Iris pigment epithelial cell (primary cell): ENCODE data around the gene RBMS1.

Experiments
- DNase-seq: peaks from one replicate; pipeline ENCODE4 v3.0.0-alpha.2; 2011; ENCODE audit warnings: low read depth

The RBMS1 gene

GRCh38 chr2:160303527-160303926, 190.1 kb downstream of the RBMS1 start:
- DNase-seq = no peak

- no peak for DNase-seq
These were observed 190.5 kb downstream of the RBMS1 start for GRCh38 chr2:160303076-160303475.

DNA sequence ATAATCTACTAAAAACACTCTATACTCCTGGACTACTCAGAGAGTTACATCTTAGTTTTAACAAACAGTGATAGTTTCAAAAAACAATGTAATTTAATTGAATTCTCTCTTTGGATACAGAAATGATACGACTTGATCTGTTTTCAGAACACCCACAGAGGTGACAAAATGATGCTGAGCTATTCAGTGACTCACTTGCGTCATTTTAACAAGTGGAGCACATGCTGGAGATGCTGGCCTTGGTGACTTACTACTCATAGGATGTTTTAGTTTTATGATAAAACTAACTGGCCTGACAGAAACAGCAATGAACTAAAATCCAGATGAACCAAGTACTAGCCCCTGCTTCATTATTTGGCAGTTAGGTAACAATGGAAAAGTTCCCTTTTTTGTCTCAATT, 192.2 kb downstream of the RBMS1 start:
- no peak for DNase-seq

- DNase-seq = no peak
These were observed 193.4 kb downstream of the RBMS1 start for GRCh38 chr2:160300203-160300602.

GRCh38 chr2:160299540-160299939, 194.1 kb downstream of the RBMS1 start:
- DNase-seq = peak; percentile 67

GRCh38 chr2:160298960-160299359, 194.6 kb downstream of the RBMS1 start:
- DNase-seq = no peak

GRCh38 chr2:160295519-160296207, 197.9 kb downstream of the RBMS1 start:
- DNase-seq = no peak

DNA sequence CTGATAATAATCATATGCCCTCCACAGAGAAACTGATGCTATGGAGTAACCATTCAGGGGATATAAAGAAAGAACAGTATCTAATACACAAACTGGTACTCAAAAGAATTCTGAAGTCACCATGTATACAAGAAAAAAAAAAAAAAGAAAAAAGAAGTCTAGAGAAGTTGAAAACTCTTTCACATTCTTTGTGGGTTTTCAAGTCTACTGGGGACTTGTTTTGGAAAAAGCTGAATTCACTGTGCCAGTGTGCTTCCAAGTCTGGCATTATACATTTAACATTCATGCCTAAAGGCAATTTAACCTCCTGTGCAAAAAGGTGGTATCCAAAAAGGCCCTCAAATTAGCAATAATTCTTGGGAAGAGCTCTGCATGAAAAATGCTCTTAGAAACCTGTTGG, 198.7 kb downstream of the RBMS1 start:
- no peak for DNase-seq

DNA sequence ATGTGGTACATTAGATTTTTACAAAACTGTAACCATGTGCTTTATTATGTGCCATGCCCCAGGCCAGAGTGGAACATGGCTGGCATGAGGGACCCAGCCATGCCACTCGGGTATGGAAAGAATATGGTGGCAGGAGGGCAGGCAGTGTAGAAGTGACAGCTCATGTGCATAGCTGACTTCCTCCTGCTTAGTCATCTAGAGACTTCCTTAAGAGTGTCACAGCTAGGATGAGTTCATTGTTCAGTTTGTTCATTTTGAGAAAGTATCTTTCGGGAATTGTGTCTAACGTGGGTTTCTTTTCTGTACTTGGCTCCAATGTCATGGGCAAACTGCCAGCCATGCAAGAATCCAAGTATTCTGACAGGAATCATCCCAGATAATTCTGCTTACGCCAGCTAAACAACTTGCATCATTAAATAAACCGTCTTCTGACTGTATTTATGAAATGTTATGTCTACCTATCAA, 199.2 kb downstream of the RBMS1 start:
- DNase-seq = peak; percentile 84

- peak; percentile 95 for DNase-seq
These were observed 200.1 kb downstream of the RBMS1 start for GRCh38 chr2:160293391-160294091.

- peak; percentile 51 for DNase-seq
These were observed 201.4 kb downstream of the RBMS1 start for GRCh38 chr2:160292225-160292624.

GRCh38 chr2:160291382-160291781, 202.2 kb downstream of the RBMS1 start:
- no peak for DNase-seq

DNA sequence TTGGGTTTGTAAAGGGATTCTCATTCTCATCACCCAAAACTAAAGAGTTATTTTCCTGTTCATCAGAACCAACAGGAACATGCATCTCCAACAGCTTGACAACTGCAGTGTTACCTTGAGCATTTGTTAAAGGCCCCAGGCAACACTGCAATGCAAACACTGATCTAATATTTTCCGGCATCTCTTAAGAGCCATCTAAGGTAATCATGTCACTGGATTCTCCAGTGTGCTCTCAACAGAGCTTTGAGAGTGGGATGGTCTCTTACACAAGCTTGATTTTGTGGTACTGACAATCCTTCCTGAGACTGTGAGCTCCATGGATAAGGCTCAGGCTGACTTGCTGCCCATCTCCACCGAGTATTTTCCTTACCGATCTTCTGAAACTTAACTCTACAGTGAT, 203.0 kb downstream of the RBMS1 start:
- DNase-seq = no peak

DNA sequence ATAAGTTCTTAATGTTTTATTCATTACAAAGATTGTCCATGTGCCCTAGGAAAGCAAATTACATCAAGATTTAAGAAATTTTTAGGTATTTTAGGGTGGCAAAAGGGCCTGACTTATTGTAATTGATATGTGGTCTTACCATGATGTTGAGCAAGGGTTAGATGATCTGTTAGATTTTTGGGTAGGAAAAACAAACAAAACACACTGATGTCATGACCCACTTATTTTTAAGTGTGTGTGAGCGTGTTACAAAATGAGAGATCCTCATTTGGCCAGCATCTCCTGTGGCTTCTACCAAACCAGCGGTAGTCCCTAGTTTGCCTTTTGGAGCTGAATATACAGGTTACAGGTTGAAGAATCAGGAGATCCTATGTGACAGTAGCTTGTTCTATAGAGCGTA, 203.8 kb downstream of the RBMS1 start:
- DNase-seq = peak; percentile 49

- no peak for DNase-seq
These were observed 204.5 kb downstream of the RBMS1 start for GRCh38 chr2:160289126-160289525.

DNA sequence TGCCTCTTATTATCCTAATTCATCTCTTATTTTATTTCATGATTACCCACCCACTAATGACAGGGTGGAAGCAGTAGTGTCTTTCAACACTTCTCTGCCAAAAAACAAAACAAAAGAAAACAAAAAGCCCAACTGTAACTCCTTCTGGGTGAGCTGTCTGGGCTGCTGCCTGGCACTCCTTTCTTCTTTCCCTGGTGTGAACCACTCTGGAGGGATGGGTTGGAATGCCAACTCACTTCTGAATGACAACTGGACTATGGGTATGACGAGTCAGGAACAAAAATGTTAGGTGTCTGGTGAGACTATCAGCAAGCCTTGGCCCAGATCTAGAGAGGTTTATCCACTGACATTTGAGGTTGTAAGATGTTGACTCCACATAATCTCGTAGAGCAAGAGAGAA, 205.3 kb downstream of the RBMS1 start:
- DNase-seq = no peak

- DNase-seq = no peak
These were observed 206.1 kb downstream of the RBMS1 start for GRCh38 chr2:160287476-160287875.

DNA sequence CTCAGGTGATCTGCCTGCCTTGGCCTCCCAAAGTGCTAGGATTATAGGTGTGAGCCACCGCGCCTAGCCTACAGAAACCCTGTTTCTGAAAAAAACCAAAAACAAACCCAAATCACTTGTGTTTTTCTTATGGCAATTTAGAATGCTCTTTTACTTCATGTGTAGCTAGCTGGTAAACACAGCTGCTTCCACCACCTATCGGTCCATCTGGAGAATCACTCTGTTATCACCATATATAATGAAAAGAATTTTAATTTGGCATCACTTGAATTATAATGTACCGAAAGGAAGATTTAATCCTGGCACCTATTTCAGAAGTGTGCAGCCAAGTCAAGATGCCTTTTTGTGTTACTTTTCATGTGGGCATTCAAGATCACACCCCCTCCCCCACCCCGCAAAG, 207.1 kb downstream of the RBMS1 start:
- no peak for DNase-seq

DNA sequence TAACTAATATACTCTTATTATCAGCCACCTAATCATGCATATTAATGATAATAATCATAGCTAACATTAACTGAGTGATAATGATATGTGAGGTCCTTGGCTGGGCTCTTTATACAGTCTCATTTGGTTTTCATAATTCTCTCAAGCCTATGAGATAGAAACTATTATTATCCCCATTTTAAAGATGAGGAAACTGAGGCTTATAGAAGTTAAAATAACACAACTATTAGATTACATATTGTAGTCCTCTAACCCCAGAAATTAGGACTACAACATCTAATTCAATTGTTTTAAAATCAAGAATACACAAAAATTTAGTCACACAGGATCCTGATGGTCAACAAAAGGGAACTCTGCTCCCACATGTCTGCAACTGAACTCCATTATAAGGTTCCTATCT, 209.9 kb downstream of the RBMS1 start:
- DNase-seq = no peak

DNA sequence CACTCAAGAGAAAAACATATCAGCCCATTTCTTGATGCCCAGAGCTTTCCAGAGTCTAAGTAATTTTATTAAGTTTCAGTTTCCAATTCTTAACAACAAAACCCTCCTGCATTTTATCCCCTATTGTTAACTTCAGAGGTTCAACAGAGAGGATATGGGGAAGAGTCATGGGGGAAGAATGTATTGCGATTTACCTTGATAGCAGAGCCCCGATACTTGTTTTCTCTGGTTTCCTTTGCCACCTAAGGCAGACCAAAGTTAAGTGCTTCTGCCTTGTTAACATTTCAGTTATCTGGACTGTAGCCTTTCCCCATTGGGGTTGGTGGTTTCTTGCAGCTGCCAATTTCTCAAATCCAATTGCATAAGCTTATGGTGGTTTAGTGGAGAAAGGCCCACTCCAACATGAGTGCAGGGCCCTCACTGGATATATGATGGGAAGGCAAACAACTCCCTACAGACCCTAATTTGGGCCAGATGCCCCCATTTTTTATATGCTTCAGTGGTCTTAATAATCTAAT, 211.5 kb downstream of the RBMS1 start:
- peak; percentile 76 for DNase-seq

DNA sequence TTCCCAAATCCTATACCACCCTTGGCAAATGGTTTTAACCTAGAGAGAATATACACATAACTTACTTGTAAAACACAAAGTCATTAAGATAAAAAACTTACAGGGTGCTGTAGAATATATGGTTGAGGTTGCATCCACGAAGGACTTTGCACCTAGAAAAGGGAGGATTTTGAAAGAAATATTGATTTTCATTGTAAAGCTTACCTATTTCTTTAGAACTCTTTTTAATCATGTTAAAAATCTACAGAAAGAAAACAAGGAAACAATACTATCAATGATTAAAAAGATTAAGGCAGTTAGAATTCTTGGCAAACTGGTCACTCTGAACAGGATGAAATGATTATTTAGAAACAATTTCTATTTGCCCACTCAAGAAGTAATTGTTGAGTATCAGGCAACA, 212.4 kb downstream of the RBMS1 start:
- DNase-seq = no peak

DNA sequence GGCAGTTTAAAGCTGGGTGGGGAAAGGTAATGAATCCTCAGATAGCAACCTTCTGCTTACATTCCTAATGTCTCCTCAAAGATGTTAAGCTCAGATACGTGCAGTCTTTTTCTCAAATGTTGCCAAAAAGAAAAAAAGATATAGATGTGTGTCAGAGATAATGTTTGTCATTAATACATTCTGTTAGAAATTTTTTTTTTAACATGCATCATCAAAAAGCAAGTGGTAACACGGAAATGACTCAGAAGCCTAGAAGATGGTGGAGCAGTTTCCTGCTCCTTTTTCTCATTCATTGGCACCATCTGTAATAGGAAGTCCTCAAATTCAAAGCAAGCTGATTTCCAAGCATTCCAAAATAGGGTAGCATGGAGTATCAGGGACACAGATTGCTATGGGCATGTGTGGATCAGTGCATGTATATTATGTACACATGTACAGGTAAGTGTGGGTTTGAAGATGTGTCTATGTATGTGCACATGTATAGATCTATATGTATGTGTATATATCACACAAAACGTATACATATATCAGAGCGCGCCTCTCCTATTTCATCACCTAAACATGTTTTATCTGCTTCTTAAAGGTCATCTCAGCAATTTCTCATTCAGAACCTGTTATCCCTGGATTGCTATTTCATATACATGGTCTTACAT, 213.7 kb downstream of the RBMS1 start:
- peak; percentile 60 for DNase-seq

DNA sequence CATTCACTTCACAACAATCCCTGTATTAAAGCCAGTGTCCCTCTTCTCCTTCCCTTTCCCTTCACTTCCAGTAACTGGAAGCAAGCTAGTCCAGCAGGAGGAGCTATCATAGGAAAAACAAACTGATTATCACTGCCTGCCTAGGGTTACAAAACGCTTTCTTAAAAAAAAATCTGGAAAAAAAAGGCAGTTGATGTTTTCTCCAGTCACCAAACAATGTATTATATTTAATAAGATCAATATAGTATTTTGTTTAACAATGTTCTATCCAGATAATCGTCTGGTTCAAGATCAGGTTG, 214.8 kb downstream of the RBMS1 start:
- DNase-seq = no peak
